GM19452 (cell line): ENCODE results near the gene CEP104.
A peak's percentile ranks its signal among the peaks of the same experiment; 100 is the strongest.

Experiments used
- ATAC-seq: cut with Tn5 transposase; IDR thresholded peaks from one replicate; pipeline ENCODE4 v1.9.1; 2021; ENCODE audit not compliant: unreplicated experiment

The CEP104 gene

DNA sequence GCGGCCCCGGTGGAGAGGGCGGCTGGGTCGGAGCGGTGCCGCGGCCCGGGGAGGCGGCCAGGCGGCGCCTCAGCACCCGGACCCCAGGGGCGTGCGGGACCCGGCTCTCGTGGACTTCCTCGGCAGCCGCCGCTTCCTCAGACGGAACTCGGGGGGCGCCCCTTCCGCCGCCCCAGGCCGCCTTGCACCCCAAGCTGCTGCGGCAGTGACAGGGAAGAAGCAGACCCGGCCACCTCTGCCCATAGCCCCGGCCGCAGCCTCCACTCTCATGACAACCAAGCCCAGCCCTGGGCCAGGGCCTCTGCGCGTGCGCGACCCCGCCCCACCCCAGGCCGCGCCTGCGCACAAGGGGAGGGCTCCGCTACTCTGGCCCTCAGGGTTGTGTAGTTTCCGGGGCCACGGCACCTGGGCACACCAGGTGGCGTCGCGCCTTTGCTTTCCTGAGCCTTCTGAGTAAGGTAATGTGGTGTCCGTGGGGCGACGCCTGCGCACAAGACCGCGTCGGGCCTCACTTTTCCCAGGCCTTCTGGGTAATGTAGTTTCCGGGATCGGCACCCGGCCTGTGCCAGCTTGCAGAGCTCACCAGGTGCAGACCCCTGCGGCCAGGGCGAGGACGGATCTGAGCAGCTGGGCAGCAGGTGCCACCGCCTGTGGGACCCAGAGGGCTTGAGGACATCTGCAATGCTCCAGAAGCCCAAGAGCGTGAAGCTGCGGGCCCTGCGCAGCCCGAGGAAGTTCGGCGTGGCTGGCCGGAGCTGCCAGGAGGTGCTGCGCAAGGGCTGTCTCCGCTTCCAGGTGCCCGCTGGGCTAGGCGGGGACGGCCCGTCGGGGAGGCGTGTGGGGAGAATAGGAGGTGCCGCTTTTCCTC lies at the start of gene CEP104, which contains the start of gene DFFB:
Gene CEP104 (minus strand): TSS at position 289 of the 868 bp plus-strand sequence. CDS start 4,804 bp downstream, outside the sequence.
Gene DFFB (plus strand): TSS at position 554 of the 868 bp plus-strand sequence. CDS start 128 bp downstream, at position 682.
- ATAC-seq: peak; percentile 91

DNA sequence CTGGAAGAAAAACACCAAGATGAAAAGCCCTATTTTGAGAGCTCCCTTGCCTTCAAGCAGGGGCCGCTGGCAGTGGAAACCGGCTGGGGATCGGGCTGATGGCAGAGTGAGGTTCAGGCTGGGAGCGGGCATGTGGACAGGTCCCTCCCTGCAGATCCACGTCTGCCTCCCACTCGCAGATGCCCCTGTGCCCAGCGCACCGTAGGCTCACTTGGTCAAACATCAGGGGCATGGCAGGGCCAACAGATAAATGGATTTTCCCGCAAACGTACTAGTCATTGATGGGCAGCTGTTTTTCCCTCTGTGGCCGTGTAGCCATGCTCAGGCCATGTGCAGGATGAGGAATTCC lies 49.6 kb upstream of the CEP104 start:
- no peak for ATAC-seq

DNA sequence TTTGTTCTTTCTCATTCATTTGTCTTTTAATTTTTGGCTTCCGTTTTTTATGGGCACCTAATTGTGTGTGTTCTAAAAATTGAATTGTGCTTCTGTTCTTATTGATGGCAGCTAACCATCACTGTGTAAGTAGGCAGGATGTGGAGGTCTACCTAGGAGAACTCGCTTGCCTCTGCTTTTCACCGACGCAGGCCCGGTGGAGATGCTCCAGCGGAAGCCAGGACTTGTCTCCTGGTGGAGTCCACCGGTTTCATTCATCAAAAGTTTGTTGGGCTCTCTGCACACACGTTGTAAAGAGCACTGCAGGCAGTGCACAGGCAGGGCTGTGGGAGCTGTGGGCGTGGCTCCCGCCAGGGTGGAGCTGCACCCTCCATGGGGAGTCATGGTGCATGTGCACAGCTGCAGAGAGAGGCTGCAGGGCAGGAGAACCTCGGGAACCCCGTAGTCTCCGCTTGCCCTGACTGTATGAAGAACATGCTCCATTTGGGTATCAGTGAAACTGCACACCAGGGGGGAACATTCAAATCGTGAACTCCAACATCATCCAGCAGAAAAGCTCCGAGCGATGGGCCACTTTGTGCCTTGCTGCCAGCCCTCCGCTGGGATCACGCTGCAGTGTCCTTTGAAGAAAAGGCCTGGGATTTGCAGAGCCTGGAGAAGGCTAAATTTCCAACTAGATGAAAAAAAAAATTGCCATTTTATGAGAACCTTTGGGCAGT lies 49.1 kb upstream of the CEP104 start:
- ATAC-seq: no peak

DNA sequence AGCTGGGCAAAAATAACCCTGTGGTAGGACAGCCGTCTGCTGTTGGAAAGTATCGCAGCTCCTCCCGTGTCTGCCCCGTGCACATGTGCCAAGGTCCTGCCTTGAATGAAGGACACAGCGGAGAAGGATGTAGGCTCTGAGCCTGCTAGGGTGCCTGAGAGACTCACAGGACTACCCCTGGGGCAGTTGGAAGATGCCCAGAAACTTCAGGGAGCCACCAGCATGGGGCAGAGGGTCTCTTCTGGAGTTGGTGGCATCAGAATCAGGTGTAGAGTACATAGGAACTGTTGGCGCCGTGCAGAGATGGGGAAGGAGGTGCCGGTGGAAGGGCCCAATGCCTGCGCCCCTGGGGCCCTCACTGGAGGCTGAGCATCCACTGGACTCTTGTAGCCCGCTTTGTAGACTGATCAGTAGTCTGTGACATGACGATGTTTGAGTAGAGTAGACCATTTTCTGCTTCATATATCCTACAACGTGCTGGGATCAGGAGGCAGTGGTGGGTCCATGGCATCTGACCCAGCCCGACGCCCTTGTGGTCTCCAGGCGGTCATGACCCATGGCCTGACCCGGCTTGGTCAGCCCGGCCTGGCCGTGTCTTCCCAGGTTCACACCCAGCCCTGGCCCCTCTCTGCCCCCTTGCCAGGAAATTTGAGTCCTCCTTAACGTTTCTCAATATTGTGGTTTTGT lies 48.4 kb upstream of the CEP104 start:
- no peak for ATAC-seq

DNA sequence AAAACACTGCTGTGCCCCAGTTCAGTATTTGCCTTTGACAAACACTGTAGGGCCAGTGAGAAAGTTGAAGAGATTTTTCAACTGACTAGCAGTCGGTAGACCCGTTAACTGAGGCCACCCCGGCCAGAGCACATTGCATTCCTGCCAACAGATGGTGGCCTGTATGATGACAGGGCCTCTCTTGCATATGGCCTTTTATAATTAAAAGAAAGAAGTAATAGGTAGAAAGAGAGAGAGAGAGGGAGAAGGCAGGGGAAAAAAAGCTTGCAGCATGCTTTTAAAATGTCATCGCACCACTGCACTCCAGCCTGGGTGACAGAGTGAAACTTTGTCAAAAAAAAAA lies 47.8 kb upstream of the CEP104 start:
- ATAC-seq: no peak

DNA sequence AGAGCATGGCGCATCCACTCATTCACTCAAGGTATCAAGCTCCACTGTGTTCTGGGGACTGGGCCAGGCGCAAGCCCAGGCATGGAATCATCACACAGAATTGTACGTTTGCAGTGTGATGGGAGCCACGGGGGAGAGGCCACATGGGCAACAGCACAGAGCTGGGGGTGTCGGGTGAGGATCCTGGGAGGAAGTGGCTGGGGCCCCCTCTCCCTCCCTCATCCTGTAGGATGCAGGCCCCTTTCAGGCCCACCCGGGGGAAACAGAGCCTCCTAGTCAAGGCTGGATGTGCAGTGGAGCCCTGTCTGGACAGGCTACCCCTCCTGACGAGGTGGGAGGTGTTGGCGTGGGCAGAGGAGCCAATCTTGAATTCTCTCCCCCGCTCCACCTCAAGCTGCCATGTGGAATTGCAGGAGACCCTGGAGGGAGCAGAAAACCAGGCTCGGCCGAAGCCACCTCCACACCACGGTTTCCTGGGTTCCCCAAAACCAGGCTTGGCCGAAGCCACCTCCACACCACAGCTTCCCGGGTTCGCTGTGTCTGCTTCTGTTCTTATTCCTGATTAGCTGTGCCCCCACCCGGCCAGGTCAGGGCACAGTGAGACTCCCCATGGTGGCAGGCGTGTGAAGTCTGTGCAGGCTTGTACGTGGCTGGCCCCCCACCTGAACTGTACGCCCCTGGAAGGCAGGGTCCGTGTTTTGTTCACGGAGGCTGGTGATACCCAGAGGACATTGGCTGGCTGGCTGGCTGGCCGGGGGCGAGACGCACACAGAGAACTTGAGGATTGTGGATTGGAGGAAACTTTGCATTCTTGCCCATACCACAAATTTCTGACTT lies 47.2 kb upstream of the CEP104 start:
- no peak for ATAC-seq

DNA sequence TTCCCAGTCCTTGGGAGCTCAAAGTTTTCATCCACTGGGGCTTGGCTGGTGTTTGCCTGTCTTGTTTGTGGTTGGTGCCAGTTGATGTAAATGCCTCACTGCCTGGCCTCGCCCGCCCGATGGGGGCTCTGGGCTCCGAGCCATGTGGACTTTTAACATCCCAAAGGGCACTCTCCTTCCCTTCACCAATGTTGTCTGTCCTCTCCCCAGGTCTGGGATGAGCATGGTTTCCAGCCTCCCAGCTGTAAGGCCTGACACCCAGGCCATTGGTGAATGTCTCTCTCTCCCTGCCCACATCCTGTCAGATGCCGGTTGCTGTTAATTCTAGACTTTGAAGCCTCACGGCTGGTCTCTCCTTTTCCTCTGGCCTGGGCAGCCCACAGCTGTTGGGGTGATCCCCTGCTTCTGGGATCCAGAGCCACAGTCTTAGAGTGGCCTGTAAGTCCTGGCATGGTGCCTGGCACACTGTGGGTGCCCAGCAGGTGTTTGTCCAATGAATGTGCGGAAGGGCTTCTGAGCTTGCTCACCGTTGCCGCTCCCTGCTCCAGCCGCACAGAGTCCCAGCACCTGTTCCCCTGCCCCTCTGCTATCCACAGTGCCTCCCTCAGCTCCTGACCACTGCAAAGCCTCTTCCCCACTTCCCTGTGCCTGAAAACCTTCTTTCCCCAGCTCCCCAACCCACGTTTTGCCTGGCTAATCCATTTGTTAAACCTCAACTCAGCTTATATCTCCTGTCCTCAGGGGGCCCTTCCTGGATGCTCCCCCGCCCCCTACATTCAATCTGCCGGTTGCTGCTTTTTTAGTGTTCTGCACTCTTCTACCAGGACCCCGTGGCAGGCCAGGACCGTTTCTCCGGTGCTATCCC lies 46.4 kb upstream of the CEP104 start:
- ATAC-seq: no peak

DNA sequence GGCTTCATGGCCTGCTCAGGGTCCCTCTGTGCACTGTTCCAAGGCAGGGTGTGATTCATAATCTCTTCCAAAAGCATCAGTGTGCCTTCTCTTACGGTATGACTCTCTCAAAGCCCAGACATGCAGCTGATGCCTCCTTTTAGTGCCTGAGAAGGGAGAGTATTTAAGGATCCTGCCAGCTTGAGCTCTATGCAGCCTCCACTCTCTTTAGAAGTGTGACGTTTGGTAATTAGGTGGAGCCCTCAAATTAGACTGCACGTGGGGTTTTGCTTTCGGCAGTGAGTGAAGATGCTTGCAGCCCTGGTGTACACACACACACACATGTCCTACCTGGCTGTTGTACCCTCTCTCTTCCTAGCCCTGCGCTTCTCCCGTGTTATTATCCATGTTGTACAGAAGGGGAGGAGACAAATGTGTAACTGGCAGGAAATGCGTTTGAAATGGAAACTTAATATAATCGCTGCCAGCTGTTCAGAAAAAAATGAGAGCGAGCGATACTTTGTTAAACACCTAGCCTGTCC lies 45.6 kb upstream of the CEP104 start:
- ATAC-seq: no peak

DNA sequence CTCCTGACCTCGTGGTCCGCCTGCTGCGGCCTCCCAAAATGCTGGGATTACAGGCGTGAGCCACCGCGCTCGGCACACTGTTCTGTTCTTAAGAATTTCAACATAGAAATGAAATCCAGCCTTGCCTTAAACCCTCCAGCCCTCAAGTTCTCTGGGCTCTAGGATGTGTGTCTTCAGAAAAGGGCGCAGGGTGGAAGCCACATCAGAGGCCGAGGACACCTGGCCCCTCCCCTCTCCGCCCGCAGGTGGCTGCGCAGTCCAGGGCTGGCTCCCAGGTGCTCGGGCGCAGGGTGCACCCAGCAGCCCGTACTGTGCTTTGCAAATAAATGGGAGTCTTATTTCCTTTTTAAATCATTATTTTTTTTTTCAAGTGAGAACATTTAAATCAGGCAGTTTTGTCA lies 45.1 kb upstream of the CEP104 start:
- no peak for ATAC-seq

DNA sequence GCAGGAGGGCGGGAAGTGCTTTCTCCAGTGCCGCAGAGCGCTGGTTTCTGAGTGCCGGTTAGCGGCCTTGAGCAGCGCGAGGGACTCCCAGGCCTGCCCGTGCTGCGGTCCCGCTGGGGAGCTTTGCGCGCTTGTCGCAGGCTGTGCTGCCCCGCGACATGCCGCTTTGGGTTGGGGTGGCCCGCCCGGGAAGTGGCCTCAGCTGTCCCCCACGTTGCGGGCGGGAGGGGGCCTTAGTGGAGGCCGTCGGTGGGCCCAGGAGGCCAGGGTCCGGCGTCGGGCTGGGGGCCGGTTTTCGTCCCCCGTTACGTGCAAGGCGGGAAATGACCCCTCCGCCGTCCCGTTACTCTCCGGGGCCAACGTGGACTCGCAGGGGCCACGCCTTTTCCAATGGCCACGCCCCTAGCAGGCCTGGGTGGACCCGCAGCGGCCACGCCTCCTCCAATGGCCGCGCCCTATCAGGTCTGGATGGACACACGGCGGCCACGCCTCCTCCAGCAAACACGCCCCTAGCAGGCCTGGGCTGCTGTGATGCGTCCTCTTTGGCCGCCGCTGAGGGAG lies 44.0 kb upstream of the CEP104 start:
- peak; percentile 48 for ATAC-seq

DNA sequence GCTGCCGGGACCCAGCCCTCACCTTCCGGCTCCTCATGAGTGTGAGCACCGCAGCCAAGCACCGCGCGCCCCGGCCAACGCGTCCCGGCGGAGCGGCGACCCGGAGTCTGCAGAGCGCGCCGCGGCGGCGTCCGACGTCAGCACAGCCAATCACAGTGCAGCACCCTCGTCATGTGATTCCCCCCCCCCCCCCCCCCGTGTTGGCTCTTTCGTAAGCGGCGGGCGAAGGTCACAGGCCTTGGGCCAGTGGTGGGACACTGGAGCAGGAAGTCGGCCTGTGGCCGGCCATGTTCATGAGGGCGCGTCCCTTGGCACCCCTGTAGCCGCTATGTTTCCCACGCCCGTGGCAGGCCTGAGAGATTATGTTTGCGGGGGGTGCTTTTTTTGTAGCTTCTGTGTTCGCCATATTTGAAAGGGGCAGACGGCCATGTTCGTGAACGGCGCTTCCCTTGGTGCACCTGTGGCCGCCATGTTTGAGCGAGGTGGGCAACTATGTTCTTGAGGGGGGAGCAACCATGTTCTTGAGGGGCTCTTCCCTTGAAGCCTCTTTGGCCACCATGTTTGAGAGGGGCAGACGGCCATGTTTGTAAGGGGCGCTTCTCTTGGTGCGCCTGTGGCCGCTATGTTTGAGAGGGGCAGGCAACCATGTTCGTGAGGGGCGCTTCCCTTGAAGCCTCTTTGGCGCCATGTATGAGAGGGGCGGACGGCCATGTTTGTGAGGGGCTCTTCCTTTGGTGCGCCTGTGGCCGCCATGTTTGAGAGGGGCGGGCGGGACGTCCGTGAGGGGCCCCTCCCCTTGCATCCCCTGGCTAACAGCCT lies 43.3 kb upstream of the CEP104 start, which contains the start of gene C1orf174:
Gene C1orf174 (minus strand): TSS at position 123 of the 819 bp plus-strand sequence. CDS start 86 bp downstream, at position 37.
- peak; percentile 64 for ATAC-seq

DNA sequence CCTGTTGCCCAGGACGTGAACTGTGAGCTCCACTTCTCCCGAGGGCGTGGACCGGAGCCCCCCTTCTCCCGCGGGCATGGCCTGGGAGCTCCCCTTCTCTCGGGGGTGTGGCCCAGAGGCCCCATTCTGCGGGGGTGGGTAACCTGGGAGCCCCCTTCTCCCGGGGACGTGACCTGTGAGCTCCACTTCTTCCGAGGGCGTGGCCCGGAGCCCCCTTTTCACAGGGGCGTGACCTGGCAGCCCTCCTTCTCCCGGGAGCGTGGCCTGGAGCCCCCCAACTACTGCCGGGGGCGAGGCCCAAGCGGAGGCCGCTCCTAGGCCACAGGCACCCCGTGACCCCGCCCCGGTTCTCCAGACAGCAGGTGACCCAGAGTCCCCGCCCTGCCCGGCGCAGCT lies 42.7 kb upstream of the CEP104 start:
- ATAC-seq: no peak

DNA sequence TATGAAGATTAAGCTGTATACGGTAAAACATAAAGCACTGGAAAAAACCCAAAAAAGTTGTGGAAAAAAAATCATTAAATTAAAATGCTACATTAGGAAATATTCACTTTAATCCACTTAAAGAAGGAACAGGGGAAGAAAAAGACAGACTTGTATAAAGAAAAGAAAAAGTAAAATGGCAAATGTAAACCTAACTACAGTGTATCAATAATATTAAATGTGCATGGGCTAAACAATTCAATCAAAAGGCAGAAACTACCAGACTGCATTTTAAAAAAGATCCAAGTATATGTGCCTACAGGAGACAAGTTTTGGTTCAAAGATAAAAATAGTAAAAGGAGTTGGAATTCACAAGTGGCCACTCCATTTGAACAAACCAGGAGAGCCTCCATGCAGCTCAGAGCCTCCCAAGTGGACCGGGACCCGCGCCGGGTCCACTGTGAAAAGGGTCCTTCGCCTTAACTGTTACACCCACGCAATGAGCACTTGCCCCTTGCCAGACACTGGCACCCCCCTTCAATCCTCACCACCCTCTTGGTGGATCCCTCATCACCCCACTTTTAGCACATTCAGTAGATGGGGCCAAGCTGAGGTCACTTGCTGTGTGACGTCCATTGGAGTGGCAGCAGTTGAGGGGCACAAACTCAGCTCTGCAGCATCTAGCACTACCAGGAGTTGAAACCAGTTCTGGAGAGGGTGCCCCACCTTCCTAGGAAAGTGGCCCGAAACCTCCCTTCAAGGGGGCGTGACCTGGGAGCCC lies 42.2 kb upstream of the CEP104 start:
- no peak for ATAC-seq

DNA sequence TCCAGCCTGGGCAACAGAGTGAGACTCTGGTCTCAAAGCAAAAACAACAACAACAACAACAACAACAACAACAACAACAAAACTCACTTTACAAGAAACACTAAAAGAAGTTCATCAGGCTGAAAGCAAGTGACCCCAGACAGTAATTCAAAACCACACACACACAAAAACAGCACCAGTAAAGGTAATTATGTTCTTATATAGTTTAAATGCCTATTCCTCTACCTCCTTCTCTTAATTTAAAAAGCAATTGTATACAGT lies 41.4 kb upstream of the CEP104 start:
- ATAC-seq: no peak

DNA sequence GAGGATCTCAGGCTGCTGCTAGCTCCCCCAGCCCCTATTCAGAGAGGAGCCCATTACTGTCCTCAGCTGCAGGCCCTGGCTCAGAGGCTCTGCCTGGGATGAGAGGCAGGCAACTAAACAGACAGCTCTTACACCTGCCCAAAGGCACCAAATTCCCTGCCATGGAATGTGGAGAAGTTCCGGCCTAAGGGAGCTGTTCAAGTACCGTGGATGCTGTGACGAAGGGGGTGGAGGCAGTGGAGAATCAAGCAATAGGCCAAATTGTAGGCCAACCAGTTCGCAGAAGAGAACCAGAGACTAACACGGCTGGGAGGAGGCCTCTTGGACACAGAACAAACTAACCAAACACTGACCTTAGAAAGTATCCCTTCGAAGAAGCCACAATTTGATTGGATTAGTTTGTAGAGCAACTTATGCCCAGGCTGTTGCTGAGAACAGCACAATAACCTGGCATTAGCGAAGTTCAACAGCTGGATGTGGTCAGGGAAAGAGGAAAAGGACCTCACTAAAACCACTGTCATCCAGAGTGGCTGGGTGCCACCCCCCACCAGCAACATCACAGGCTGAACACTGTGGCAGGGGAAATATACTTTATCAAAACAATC lies 39.5 kb upstream of the CEP104 start:
- no peak for ATAC-seq

DNA sequence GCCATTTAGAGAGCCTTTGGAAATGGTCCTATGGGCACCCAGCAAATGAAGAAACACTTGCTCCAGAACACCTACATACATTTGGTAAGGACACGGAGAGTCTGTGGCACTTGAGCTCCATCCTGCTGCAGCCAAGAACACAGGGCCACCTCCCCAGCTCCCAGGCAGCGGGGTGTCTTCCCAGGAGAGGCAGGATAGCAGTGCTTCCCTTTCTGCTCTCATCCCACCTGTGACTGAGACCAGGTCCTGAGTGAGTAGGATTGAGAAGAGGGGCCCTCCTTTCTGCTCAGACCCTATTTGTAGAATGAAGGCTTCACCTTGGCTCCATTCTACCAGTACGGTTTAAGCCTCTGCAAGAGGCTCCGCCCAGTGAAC lies 38.9 kb upstream of the CEP104 start:
- ATAC-seq: no peak

DNA sequence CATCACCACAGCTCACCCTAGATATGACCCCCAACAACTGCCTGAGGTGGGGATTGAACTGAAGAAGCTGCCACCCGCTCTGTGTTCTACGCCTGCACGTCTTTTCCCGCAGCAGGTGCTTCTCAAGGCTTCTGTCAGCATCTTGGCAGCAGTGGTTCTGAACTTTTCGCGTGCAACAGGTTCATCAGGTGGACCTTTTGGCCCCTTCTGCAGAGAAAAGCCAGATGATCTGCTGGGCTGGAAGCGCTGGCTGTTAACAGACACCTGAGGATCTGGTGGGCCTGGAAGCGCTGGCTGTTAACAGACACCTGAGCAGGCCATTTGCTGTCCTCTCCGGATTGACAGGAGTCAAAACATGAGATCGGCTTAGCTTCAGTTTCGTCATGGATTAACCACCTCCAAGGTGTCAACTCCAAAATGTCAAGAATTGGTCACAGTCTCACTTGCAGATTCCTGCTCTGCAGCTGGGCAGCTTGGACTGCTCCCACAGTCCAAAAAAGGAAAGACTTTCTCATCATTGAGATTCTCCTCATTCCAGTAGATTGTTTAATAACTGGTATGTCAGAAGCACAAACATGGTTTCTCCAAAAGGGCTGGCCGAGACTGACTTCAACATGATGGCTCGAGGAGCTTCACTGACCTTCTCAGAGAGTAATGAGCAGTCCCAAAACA lies 38.4 kb upstream of the CEP104 start:
- no peak for ATAC-seq
